ENCODE measurements around the gene GPS2.

The GPS2 gene

GRCh38 chr17:7329997-7330637 lies 15.0 kb upstream of the GPS2 start:
- Histone ChIP-seq H3K4me3 (ENCODE audit: low read length) (peak overlapping the region; percentile 98), H3K4me1 (ENCODE audit: low read length) (peaks cover 19% of the 10 kb centered on the region), H3K79me2 (ENCODE audit: low read length) (peaks cover 18% of the 10 kb centered on the region), H3K27ac (ENCODE audit: low read length) (peak overlapping the region; percentile 82), H3K9ac (ENCODE audit: low read length) (peak overlapping the region; percentile 88; the same call in 1 of the 2 replicates), H3K36me3 (replicated peaks; ENCODE audit: insufficient read depth, low read length) (no peaks in the 10 kb centered on the region), H3K9me3 (replicated peaks; ENCODE audit: insufficient read depth, low read length) (no peaks in the 10 kb centered on the region), H3K9me2 (replicated peaks; ENCODE audit: insufficient read depth, low read length) (no peaks in the 10 kb centered on the region), H3F3A (ENCODE audit: insufficient read depth, low read length) (peaks cover 9% of the 10 kb centered on the region), H4K20me1 (ENCODE audit: insufficient read depth, low read length) (no peaks in the 10 kb centered on the region), H3K27me3 (replicated peaks; ENCODE audit: insufficient read depth, low read length) (no peaks in the 10 kb centered on the region), H2AFZ (ENCODE audit: low read length) (peak overlapping the region; percentile 93), H3K4me2 (ENCODE audit: low read depth, low read length) (peak overlapping the region; percentile 82)
- TF ChIP-seq CTCF (IDR thresholded peaks at IDR 0.05; ENCODE audit: low read length) (no peak), EZH2 (optimal IDR thresholded peaks at IDR 0.05; ENCODE audit: low read depth, low read length) (no peak), EZH2phosphoT487 (IDR thresholded peaks at IDR 0.05; ENCODE audit: low read length) (no peak)
- peak; percentile 83 for DNase-seq

- Histone ChIP-seq H4K20me1 (ENCODE audit: insufficient read depth, low read length) (no peaks in the 10 kb centered on the region), H3K9ac (ENCODE audit: low read length) (peak overlapping the region; percentile 88), H3K9me3 (replicated peaks; ENCODE audit: insufficient read depth, low read length) (no peaks in the 10 kb centered on the region), H3K4me3 (ENCODE audit: low read length) (peak overlapping the region; percentile 98), H3K27me3 (replicated peaks; ENCODE audit: insufficient read depth, low read length) (no peaks in the 10 kb centered on the region), H3K4me2 (ENCODE audit: low read depth, low read length) (peak overlapping the region; percentile 82), H3F3A (ENCODE audit: insufficient read depth, low read length) (peaks cover 9% of the 10 kb centered on the region), H2AFZ (ENCODE audit: low read length) (peak overlapping the region; percentile 93), H3K4me1 (ENCODE audit: low read length) (peaks cover 19% of the 10 kb centered on the region), H3K27ac (ENCODE audit: low read length) (peak overlapping the region; percentile 82), H3K79me2 (ENCODE audit: low read length) (peaks cover 18% of the 10 kb centered on the region), H3K9me2 (replicated peaks; ENCODE audit: insufficient read depth, low read length) (no peaks in the 10 kb centered on the region), H3K36me3 (replicated peaks; ENCODE audit: insufficient read depth, low read length) (no peaks in the 10 kb centered on the region)
- DNase-seq, result peak; percentile 99
- TF ChIP-seq CTCF (IDR thresholded peaks at IDR 0.05; ENCODE audit: low read length) (no peak), EZH2phosphoT487 (IDR thresholded peaks at IDR 0.05; ENCODE audit: low read length) (no peak), EZH2 (optimal IDR thresholded peaks at IDR 0.05; ENCODE audit: low read depth, low read length) (no peak)
These were observed 14.3 kb upstream of the GPS2 start for GRCh38 chr17:7329374-7329996.

GRCh38 chr17:7328840-7329373 lies 13.7 kb upstream of the GPS2 start, which contains the start of gene NEURL4:
NEURL4 (minus strand) TSS chr17:7329335; CDS start chr17:7329312, 23 bp downstream.
- Histone ChIP-seq H2AFZ (ENCODE audit: low read length) (peak within 1 kb of the TSS; percentile 93), H3K4me2 (ENCODE audit: low read depth, low read length) (peak within 1 kb of the TSS; percentile 96), H3K9ac (ENCODE audit: low read length) (peak within 1 kb of the TSS; percentile 88), H3K36me3 (replicated peaks; ENCODE audit: insufficient read depth, low read length) (no peaks in the 10 kb centered on the region), H3K79me2 (ENCODE audit: low read length) (peaks cover 18% of the 10 kb centered on the region), H3K27ac (ENCODE audit: low read length) (peak within 1 kb of the TSS; percentile 82), H3K27me3 (replicated peaks; ENCODE audit: insufficient read depth, low read length) (no peaks in the 10 kb centered on the region), H4K20me1 (ENCODE audit: insufficient read depth, low read length) (no peaks in the 10 kb centered on the region), H3K4me1 (ENCODE audit: low read length) (peaks cover 19% of the 10 kb centered on the region), H3K9me2 (replicated peaks; ENCODE audit: insufficient read depth, low read length) (no peaks in the 10 kb centered on the region), H3K4me3 (ENCODE audit: low read length) (peak within 1 kb of the TSS; percentile 98), H3K9me3 (replicated peaks; ENCODE audit: insufficient read depth, low read length) (no peaks in the 10 kb centered on the region), H3F3A (ENCODE audit: insufficient read depth, low read length) (peaks cover 9% of the 10 kb centered on the region)
- TF ChIP-seq CTCF (IDR thresholded peaks at IDR 0.05; ENCODE audit: low read length), result peak; percentile 15; the same call in 1 of the 2 replicates
- no peak for TF ChIP-seq EZH2phosphoT487 (IDR thresholded peaks at IDR 0.05; ENCODE audit: low read length)
- DNase-seq, result peak; percentile 28
